Hematopoietic multipotent progenitor cell treated with erythropoietin and hydrocortisone succinate and interleukin-3 and kit ligand, for 15 days (in vitro differentiated cells): ENCODE measurements around the gene KRT2.

Source experiments
- DNase-seq: peaks from one replicate; pipeline ENCODE4 v3.0.0-alpha.2; 2015; ENCODE audit warnings: low spot score

Gene KRT2

GRCh38 chr12:52651726-52652261, at the start of gene KRT2:
KRT2 (minus strand) TSS chr12:52652211; CDS start chr12:52652142, 69 bp downstream.
- no peak for DNase-seq

- no peak for DNase-seq
Measured at GRCh38 chr12:52701281-52701680, 49.3 kb upstream of the KRT2 start.

- DNase-seq = no peak
Measured at GRCh38 chr12:52699960-52700359, 47.9 kb upstream of the KRT2 start.

GRCh38 chr12:52699373-52699772, 47.4 kb upstream of the KRT2 start:
- DNase-seq = no peak

- DNase-seq = no peak
Measured at GRCh38 chr12:52698651-52699340, 46.8 kb upstream of the KRT2 start.

GRCh38 chr12:52697058-52697582, 45.1 kb upstream of the KRT2 start:
- DNase-seq = no peak

- DNase-seq = no peak
Measured at GRCh38 chr12:52696588-52696987, 44.6 kb upstream of the KRT2 start.

DNA sequence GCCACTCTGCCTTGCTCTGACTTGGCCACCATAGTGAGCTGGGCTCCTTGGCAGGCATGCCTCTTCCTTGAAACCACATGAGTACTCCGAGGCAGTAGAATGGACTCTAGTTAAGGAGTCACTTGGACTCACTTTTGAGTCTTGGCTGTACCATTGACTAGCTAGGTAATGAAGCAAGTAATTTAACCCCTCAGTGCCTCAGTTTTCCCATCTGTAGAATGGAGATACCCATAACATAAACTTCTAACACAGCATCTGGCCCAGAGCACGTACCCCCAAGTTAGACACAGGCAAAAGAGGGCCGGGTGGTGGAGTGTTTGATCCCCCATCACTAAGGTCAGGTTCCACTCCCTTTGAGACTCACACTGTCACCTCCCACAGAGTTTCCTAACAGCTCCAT, 43.0 kb upstream of the KRT2 start:
- no peak for DNase-seq

DNA sequence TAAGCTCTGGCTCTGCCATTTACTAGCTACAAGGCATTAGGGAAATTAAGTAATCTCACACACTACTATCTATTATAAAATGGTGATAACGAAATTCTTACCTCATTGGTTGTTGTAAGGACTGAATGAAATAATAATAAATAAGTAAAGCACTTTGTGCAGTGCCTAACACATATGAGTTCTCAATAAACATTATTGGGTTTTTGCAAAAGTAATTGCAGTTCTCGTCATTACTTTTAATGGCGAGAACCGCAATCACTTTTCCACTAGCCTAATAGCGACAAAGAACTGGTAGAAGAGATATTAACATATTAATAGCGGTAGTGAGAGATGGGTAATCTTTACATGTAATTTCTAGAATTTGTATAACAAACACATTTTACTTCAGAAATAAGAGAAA, 42.1 kb upstream of the KRT2 start:
- no peak for DNase-seq

- DNase-seq = no peak
Measured at GRCh38 chr12:52693261-52693660, 41.2 kb upstream of the KRT2 start.

DNA sequence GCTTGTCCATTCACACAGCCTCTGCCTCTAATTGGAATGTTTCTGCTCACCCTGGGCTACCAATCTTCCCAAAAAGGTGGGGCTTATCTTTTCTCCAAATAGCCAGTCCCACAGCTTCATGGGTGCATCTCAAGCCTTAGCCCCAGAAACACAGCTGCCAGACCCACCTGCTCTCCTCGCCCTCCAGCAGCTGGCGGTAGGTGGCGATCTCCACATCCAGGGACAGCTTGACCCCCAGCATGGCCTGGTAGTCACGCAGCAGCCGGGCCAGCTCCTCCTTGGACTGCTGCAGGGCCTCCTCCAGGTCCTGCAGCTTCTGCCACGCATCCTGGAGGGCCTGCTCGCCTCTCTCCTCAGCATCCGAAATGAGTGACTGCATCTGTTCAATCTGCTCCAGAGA, 40.2 kb upstream of the KRT2 start:
- DNase-seq = no peak

- DNase-seq = no peak
Measured at GRCh38 chr12:52691841-52692150, 39.8 kb upstream of the KRT2 start.

- DNase-seq = no peak
Measured at GRCh38 chr12:52691076-52691840, 39.2 kb upstream of the KRT2 start.

DNA sequence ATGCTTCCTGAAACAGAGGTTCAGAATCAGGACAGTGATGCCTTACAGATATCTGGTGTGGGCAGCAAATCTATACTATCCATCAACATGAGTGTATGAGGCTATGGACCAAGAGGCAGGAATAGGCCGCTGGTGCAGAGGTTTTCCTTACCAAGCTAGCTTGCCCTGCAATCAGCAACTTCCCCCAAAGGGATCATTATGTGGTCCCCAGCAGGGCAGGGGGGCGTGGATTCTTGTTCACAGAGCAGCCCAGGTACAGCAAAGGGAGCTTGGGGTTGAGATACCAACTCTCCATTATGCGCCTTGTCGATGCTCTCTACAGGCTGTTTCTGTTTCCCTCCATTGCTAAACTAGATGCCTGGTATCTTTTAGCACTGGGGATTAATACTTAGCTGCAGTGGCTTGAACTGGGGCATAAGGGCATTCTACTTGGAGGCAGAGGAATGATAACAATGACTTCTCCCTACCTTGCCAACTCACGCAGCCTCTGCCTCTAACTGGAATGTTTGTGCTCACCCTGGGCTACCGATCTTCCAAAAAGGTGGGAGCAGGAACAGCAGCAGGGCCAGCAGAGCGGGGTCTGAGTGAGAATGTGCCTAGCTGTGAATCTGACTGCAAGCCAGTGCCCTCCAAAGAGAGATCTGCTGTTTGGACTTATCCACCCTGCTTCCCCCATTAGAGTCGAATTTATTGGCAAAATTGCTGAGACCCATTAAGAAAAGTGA, 38.5 kb upstream of the KRT2 start:
- DNase-seq = no peak

GRCh38 chr12:52689936-52690335, 37.9 kb upstream of the KRT2 start:
- no peak for DNase-seq

GRCh38 chr12:52689239-52689638, 37.2 kb upstream of the KRT2 start:
- DNase-seq = no peak

DNA sequence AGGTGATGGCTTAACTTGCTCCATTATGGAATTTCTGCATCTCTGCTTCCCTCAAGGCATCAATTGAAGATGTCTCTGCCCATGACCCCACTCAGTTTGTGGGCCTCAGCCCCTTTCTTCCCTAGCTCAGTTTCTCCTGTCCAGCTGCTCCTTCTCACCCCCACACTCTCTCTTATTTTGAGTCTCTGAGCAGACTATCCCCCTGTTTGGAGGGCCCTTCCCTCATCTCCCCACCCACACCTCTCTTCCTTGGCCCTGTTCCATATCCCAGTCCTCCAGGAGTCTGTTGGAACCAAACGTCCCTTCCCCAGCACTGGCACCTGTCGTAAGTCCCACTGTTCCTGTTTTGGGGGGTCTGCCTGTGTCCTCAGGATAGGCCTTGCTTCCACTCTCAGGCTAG, 36.5 kb upstream of the KRT2 start:
- no peak for DNase-seq

DNA sequence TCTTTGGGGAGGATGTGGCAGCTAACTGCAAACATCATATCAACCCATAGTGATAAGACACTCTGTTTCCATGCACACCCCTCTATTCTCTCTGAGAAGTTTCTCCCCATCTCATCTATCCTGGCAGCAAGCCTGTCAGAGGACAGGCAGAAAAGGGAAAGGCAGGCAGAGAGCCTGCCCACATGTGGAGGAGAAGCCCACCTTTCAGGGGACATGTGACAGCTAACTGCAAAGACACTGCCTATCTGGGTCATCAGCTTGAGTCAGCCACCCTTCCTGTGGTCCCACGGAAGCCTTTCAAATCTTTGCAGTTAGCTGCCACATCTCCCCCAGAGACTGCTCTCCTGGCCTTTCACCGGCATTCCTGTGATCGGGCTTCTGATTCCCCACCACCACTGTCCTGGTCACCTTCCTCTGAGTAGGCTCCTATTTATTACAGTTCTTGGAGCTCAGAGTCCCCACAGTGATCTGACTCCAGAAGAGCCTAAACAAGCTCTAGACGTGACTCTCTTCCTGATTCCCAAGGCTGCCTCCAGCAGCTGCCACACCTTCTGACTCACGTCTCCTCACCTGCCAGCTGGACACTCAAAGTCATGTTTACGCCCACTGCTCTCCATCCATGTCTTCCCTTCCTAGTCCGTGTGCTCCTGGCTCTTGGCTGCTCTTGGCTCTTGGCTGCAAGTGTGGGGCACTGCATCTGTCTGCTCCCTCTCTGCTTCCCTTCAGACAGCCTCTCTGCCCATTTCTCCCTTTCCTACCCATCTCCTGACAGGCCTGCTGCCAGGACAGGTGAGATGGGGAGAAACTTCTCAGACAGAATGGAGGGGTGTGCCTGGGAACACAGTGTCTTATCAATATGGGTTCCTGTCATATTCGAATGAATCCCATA, 35.7 kb upstream of the KRT2 start:
- DNase-seq = no peak

DNA sequence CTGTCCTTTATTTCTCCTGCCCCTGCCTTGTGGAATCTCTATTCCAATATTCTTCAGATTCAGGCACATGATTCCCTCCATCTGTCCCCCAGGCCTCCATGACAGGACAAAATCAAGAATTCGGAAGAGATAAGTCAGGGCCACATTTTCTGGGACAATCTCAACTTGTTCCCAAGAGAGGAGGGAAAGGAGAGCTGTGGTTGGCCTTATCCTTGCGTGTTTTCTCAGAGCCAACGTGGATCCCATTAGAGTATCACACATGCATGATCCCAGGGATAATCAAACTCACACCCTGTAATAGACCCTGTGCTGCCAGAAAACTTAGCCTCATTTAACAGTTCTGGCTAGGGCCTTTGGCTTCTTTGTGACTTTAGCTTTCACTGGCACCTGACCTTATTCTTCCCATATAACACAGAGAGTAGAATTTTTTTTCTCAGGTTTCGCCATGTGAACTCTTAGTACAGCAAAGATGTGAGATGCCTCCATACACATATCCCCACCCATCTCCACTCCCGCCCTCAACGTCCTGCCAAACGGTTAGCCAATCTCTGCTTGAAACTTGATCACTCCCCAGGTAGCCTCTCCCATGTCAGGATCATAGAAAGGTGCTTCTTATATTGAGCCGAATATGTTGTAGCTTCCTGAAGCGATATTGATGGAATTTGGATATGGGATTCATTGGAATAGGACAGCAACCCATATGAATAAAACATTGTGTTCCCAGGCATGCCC, 34.9 kb upstream of the KRT2 start:
- no peak for DNase-seq

- DNase-seq = no peak
Measured at GRCh38 chr12:52686063-52686462, 34.1 kb upstream of the KRT2 start.

- DNase-seq = no peak
Measured at GRCh38 chr12:52685406-52685890, 33.4 kb upstream of the KRT2 start.
